Stimulated activated CD4-positive, alpha-beta T cell treated with anti-CD3 and anti-CD28 coated beads, Interleukin-4, amount 100 ng/mL, for 1 hour (primary cell): Measurements from ENCODE around the gene UST.

Experiments
- DNase-seq: peaks from one replicate; pipeline ENCODE4 v3.0.0-alpha.2; 2020

UST gene

DNA sequence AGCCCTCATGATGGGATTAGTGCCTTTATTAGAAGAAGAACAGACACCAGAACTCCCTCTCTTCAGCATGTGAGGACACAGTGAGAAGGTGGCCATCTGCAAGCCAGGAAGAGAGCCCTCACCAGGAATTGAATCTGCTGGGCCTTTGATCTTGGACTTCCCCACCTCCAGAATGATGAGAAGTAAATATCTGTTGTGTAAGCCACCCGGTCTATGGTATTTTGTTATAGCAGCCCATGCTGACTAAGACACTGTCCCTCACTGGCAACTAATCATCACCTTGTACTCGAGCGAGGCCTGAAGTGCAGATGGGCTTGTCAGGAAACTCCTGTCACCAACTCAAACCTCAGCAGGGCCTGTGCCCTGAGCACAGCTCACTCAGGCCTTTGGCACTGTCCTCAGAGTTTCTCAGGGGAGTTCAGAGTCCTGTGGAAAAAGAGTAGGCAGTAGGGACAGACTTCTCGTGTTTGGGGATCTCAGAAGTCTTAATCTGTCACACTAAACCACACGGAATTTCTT, 62.0 kb downstream of the UST start:
- DNase-seq: no peak

DNA sequence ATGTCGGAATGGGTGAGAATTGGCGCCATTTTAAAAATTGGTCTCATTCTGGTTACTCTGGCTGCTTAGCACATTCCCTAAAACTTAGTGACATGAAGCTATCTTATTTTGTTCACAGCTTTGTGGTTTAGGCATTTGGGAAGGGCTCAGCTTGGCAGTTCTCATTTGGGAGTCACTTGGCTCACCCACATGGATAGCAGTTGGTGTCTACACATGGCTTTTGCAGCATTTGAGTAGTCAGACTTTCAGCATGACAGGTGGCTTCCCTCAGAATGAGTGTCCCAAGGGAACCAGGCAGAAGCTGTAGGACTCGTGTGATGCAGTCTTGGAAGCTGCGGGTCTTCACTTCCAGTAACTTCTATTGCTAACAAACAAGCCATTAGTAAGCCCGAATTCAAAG, 64.6 kb downstream of the UST start:
- no peak for DNase-seq

DNA sequence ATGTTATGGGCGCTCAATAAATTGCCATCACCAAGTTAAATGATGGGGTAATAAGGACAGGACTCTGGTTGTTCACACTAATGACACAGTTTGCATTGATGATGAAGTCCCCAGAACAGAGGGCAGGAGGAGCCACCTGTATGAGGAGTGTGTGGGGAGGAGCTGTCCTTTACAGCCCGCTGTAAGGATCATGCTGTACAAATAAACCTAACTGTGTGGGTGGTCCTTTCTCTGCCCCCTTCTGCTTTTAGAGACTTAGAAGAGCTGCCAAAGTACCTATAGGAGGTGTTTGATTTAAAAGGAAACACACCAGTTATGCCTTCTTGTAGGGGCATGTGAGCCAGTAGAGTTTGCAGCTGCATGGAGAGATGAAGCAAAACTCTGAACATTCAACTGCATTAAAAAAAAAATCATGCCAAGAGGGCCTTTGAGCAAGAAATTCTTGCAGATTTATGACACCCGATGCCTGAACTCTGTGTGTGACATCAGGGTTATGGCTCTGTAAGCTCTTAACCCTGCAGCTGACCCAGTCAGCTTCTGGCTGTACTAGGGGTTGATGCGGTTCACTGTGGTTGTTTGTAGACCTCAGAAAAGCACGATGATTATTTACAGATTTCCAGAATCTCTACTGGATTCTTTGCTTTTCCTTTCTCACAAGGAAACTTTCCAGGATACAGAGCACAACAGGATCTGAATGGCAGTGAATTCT, 67.4 kb downstream of the UST start:
- DNase-seq: no peak

DNA sequence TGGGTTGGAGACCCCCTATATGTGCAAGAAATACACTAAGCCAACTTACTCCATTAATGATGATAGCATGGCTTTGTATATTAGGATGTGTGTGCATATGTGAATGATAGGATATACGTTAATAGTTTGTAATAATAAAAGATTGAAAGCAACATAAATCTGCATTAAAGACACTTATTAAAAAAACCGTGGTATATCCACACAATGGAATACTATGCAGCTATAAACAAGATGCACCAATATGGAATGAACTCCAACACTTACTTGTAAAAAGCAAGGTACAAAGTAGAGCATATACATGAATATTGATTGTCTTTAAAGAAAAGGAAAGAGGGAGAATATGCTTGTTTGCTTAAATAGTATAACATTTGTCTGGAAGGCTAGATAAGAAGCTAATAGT, 68.0 kb downstream of the UST start:
- DNase-seq: no peak

DNA sequence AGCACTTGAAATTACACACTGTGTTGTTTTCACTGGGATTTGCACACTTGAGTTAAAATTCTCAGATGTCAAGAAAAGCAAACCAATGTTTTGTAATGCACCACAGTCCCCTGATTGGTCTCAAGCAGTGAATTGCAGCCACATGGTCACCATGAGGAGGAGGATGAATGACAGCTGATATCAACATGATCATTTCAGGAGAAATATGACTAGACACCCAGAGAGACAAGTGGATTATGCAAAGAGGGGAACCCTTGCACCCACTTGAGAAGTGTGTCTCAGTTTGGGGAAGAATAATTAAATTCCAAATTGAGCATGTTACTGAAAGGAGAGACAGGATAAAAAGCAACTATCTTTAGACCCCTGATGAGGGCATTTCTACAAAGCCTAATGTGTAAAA, 69.3 kb downstream of the UST start:
- DNase-seq: no peak

DNA sequence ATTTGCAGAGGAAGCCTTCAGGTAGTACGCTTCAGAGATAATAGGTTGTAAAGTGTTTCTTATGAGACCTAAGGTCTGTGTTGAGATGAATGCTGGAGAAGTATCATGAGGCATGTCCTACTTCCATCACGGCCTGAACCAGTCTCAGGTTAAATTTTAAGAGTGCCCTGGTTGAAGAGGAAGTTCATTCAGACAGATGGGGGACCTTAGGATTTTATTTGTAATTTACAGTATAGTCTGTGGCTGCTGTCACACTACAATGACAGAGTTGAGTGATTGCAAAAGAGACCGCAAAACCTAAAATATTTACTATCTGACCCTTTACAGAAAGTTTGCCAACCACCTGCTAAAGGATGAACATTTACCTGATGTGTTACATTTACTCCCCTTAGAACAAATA, 70.9 kb downstream of the UST start:
- DNase-seq: no peak

DNA sequence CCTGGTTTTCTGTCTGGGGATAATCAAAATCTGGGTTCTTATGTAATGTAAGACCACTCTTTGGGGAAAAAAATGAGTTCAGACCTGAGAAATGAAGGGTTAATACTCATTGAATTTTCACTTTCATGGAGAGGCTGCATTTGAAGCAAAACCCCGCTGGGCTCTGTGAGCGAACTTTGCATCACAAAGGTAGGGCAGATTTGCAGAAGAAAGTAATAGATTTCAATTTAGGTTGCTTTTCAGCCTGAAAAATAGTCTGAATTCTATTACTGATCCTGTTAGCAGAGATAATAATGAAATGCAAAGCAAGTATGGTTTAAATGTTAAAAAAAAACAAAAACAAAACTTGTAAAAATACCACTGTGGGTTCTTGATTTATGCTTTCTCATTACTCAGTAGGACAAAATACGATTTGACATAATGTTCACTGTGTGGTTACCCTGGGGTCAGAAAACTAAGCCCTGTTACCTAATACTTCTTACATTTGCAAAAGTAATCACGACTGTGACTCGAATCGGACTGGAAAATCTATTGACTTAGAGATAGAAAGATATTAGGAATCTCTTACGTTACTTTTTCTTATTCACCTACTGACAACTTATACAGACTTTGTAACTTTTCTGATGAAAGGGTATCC, 72.2 kb downstream of the UST start:
- no peak for DNase-seq

DNA sequence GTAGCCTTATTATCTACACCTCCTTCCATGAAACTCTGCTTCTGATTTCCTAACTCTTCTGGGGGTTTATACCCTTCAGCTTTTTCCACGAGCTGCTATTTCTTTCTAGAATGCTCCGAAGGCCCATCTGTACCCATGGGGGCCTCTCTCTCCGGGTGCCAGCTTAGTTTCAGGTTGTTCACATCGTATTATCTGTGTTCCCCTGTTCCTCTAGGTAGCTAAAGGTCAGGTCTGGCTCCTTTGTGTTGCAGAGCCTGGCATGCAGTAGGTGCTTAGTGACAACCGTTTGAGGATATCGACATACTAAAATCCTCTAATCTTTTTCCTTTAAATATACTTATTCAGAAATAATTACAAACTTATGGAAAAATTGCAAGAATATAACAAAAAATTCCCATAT, 73.0 kb downstream of the UST start:
- no peak for DNase-seq

DNA sequence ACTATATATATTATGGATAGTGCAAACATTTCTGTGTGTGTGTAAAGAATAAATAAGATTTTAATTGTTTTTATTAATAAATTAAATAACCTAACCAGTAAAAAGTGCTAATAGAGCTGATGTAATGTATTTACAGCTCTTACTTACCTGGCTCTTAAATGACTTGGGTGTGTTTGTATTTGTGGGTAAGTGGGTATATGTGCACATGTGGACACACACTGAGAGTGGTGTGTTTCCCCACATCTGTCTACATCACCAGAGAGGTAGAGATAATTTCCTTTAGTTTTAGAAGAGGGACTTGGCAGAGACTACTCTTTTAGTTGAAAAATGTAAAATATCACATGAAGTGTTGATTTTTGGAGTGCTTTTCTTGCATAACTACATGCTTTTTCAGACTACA, 76.0 kb downstream of the UST start:
- no peak for DNase-seq

DNA sequence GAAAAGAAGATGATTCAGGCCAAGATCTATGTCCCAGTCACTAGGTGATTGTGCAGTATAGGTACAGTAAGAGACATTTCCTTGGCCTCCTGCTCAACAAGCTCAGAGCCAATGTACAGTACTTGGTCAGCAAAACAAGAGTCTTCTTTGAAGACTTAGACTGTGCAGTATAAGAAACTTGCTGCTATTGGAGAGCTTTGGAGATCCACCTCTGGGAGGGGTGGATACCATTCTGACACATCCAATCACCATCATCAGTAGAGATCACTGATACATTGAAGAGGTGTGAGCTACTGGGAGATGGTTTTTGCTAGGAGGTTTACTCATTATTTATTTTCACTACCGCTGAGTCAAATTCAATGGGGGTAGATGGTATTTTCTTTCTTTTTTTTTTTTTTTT, 77.5 kb downstream of the UST start:
- DNase-seq: no peak

DNA sequence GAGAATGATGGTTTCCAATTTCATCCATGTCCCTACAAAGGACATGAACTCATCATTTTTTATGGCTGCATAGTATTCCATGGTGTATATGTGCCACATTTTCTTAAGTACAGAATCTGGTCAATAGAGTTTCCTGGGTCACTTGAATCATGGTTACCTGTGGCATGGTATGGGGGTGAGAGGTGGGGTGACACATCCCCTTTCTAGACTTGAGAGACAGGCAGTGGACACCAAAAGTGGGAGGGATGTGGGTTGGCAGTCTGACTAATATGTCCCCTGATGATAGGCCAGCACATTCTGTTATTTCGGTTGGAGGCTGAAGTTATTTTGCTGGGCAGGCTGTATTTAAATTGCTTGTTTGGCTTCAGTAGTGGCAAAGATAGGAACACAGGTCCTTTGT, 78.1 kb downstream of the UST start:
- DNase-seq: no peak

DNA sequence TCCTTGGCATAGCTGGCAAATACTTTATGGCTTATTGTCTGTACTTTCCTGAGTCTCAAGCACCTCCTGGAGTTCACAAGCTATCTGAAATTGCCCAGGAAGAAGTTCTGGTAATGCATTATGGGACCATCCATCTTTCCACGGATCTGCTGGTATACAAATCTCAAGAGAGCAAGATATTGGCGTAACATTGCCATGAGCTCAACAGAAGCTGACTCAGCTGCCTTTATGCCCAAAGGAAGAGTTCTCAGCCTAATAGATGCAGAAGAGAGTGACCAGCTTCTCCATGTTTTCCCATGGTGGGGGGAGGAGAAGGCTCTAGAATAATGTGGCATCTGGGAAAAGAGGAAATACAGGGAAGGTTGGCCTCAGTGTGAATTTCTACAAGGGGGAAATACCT, 78.7 kb downstream of the UST start:
- no peak for DNase-seq

DNA sequence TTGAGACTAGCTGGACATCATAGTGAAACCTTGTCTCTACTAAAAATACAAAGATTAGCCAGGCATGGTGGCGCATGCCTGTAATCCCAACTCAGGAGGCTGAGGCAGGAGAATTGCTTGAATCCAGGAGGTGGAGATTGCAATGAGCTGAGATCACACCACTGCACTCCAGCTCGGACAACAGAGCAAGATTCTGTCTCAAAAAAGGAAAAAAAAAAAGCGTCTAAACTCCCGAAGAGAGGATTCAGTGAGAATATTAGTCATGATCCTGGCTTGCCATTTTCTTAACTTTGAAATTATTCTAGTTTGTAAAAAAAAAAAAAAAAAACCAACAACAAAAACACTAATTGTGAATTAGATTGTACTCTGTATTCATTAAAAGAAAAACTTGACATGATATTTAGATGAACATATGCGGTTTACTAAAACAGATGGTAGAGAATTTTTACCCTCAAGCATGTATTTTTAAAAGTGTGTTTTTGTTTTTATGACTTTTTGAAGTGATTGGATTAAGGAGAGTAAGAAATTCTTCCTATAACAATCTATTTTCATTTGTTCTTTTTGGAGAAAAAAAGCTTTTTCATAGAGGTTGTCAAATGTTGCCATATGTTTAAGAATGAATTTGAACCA, 80.7 kb downstream of the UST start:
- DNase-seq: no peak

DNA sequence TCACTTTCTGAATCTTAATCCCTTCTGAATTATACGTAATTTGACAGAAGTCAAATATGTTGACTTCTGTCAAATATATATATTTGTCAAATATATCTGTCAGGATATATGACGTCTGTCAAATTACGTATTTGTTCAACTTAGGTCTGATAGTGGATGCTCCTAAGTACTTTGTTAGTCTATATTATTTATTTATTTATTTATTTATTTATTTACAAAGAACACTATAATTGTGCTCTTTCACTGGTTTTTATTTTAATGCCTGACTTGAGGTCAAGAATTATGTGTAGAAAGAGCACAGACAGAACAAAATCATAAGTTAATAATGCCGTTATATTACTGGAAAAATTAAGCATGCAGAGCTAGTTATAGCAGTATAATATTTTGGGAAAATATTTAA, 81.2 kb downstream of the UST start:
- no peak for DNase-seq

DNA sequence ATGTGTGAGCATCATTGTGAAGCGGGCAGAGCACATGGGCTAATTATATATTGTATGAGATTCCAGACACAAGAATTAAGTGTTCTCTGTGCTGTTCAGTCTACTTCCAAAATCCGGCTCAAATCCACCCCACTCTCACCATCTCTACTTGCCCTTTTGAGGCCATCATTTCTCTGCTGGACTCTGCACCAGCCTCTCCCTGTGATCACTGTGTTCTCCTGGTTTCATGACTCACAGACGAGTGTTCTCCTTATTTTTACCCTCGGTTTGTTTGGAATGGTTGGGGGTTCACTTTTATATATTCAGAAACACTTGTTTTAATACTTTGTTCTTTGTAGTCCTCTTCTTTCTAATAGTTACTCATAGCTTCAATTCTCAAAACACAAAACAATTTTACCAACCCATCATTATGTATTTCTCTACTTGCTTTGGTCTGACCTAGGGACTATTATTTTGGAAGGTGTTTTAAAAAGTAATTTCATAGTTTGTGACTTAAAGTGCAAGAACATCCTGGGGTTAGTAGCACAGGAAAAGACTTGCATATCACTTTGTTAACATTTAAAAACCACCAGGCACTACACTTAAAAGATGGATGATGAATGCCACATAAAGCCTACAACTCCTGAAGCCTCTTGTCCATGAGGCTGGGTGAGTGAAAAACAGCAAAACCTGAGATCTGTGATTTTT, 82.7 kb downstream of the UST start:
- DNase-seq: no peak

DNA sequence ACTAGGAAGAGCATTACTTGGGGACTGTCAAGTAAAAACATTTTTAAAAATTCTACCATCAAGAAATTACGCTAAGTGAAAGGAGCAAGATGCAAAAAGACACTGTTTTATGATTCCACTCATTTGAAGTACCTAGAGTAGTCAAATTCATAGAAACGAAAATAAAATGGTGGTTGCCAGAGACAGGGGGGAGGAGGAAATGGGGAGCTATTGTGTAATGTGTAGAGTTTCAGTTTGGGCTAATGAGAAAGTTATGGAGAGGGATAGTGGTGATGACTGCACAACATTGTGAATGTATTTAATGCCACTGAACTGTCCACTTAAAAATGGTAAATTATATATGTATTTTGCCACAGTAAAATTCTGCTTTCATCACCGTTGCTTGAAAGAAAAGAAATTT, 83.8 kb downstream of the UST start:
- DNase-seq: no peak

DNA sequence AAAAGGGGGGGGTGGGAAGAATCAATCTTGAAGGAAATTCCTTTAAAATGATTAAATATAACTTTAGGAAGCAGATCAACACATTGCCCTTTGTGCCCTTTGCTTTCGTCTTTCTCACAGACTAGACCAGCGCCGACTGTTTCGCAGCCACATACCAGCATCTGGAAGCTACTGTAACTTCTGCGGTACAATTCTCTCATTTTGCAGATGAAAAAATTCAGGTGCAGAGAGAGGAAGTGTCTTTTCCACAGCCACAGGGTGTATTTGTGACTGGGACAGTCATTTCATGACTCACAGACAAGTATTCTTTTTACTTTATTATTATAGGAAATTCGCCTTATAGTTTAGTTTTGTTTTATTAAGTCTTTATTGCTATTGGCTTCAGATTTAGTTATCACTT, 84.2 kb downstream of the UST start:
- no peak for DNase-seq

DNA sequence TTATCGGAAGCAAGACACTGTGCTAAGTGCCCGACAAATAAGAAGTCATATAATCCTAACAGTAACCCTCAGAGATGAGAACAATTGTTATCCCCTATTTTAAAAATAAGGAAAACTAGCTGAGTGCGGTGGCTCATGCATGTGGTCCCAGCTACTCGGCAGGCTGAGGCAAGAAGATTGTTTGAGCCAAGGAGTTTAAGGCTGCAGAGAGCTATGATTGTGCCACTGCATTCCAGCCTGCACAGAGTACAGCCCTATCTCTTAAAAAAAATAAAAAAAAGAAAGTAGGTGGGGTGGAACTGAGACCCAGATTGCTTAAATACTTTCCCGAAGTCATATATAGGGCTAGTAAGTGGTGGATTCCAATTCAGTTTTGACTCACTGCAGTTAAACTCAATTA, 84.7 kb downstream of the UST start:
- no peak for DNase-seq

DNA sequence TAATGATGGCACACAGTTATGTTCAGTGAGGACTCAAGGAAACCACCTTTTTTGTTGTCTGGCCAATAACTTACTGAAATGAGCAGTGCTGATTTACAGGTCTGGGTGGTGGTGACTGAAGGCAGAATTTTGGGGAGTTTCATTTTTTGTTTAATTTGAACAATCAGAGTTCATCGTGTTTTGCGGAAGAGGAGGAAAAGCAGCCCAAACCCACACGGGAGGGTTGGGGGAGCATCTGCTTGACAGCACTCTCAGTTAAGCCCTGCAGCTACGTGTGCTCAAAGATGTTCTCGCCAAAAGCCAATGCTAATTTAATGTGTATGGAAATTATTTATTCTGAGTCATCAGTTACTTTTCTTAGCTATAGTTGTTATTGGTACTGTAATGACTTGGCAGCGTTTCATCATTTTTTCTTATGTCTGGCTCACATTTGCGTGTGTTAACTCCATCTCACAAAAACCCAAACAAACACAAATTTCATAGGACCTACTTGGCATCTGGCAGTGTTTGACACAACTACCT, 89.2 kb downstream of the UST start:
- DNase-seq: peak; percentile 45

DNA sequence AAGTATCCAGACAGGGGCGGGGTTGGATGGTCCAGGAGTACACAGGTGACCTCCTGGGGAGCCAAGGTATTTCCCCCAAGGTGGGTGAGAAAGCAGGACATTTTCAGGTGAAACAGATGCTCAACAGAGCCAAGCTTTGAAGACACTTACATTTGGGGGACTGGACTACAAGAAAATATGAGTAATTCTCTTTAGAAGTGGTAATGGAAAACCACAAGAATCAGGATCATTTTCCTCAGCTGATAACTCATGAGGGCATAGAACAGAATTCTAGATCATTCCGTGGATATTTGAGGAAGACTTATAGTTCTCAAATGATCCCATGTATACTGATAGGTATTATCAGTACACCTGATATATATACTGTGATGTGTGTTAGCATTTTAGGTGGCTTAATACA, 89.9 kb downstream of the UST start:
- DNase-seq: no peak

DNA sequence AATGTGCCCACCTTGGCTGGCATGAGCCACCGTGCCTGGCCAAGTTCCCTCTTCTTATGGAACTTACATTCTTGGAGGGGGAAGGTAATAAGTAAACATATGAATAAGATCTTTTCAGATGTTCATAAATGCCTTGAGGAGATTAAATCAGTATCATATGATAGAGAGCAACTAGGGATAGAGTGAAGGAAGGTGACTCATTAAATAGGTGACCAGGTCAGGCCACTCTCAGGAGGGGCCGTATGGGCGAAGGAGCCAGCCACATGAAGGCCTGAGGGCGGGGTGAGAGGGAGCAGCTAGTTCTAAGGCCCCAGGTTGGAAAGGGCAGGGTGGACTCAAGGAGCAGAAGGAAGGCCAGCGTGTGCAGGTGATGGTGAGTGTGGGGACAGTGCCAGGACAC, 91.1 kb downstream of the UST start:
- DNase-seq: no peak

DNA sequence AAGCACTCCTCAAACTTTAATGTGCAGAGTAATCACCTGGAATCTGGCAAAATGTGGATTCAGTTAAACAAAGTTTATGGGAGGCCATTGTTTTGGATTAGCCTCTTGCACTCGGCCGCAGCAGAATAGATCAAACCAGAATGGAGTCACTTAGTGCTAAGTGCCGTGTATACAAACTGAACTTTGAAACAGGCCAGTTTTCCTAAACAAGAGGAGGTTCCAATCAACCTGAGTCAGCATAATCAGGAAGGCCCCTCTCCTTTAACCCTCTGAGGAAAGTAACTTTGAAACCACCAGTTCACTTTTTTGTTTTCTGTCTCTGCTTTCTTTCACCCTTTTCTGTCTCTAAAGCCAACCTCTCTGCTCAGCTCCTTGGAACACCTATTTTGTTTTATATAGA, 92.2 kb downstream of the UST start:
- DNase-seq: no peak

DNA sequence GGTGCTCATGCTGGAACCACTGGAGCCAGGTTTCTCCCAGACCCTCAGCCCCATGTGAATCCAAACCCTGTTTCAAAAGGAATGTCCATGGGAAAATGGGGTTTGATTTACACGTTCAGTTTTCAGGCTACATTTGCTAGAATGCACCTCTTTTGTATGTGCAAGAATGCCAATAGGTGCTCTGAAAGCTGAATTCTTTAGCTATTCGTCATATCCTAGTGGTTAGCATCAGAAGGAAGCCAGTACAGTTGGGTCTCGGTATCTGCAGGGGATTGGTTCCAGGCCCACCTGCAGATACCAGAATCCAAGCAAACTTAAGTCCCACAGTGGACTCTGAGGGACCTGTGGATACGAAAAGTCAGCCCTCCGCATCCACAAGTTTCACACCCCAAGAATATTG, 93.4 kb downstream of the UST start:
- no peak for DNase-seq
